OCI-LY1 (cell line): ENCODE measurements around the gene CD8A.

Experiments used
- H2AFZ ChIP-seq: fragments of 200-600 bp; sonication (generic), shearing (Covaris generic); 2 replicates; pipeline ENCODE4 v1.6.0; 2014; ENCODE audit warnings: antibody characterized with exemption, mild to moderate bottlenecking, low read length
- H3F3A ChIP-seq: fragments of 200-600 bp; sonication (generic), shearing (Covaris generic); 2 replicates; pipeline ENCODE4 v1.6.0; 2014; ENCODE audit warnings: mild to moderate bottlenecking, antibody characterized with exemption, low read length, moderate library complexity; ENCODE audit not compliant: insufficient read depth
- H3K27ac ChIP-seq: fragments of 200-600 bp; sonication (generic); 2 replicates; pipeline ENCODE4 v1.5.1; 2014; ENCODE audit warnings: low read length, mixed run types, mild to moderate bottlenecking, low read depth; ENCODE audit not compliant: poor library complexity, severe bottlenecking
- H3K27me3 ChIP-seq: fragments of 200-600 bp; sonication (generic); 2 replicates; pipeline ENCODE4 v1.6.0; 2014; ENCODE audit warnings: antibody characterized with exemption, mild to moderate bottlenecking, low read length, moderate library complexity; ENCODE audit not compliant: insufficient read depth
- H3K36me3 ChIP-seq: fragments of 200-600 bp; sonication (generic); 2 replicates; pipeline ENCODE4 v1.6.1; 2014; ENCODE audit warnings: mild to moderate bottlenecking, antibody characterized with exemption, low read length, moderate library complexity, mixed read lengths; ENCODE audit not compliant: insufficient read depth
- H3K4me1 ChIP-seq: fragments of 200-600 bp; sonication (generic); 2 replicates; pipeline ENCODE4 v1.5.1; 2014; ENCODE audit warnings: mild to moderate bottlenecking, low read length, moderate library complexity; ENCODE audit not compliant: insufficient read depth, severe bottlenecking
- H3K4me2 ChIP-seq: fragments of 200-600 bp; sonication (generic), shearing (Covaris generic); 2 replicates; pipeline ENCODE4 v1.6.1; 2014; ENCODE audit warnings: low read length
- H3K4me3 ChIP-seq: fragments of 200-600 bp; sonication (generic); 2 replicates; pipeline ENCODE4 v1.5.1; 2014; ENCODE audit warnings: low read length, low read depth, mild to moderate bottlenecking, mixed read lengths; ENCODE audit not compliant: poor library complexity, severe bottlenecking
- H3K79me2 ChIP-seq: fragments of 200-600 bp; shearing (Covaris generic); 2 replicates; pipeline ENCODE4 v1.6.1; 2016; ENCODE audit warnings: mixed run types, low read length, mixed read lengths; ENCODE audit not compliant: insufficient read depth
- H3K9ac ChIP-seq: fragments of 200-600 bp; sonication (generic), shearing (Covaris generic); 2 replicates; pipeline ENCODE4 v1.6.1; 2014; ENCODE audit warnings: mild to moderate bottlenecking, low read length, mixed read lengths
- H3K9me2 ChIP-seq: fragments of 200-600 bp; sonication (generic), shearing (Covaris generic); 2 replicates; pipeline ENCODE4 v1.6.1; 2014; ENCODE audit warnings: low read depth, mild to moderate bottlenecking, low read length, mixed read lengths
- H3K9me3 ChIP-seq: fragments of 200-600 bp; shearing (Covaris generic); 2 replicates; pipeline ENCODE4 v1.6.1; 2014; ENCODE audit warnings: low read length, mixed read lengths
- H4K20me1 ChIP-seq: fragments of 200-600 bp; sonication (generic), shearing (Covaris generic); 2 replicates; pipeline ENCODE4 v1.6.0; 2016; ENCODE audit warnings: mild to moderate bottlenecking, low read length; ENCODE audit not compliant: insufficient read depth
- EZH2 ChIP-seq: fragments of 200-600 bp; sonication (generic), shearing (Covaris generic); IDR thresholded peaks from 2 replicates; pipeline ENCODE4 v1.8.0; 2017; ENCODE audit warnings: borderline replicate concordance, mixed run types, mild to moderate bottlenecking, antibody characterized with exemption, low read length, moderate library complexity, mixed read lengths
- TF ChIP-seq, protein P1 (sequence below): fragments of 200-600 bp; sonication (generic), shearing (Covaris generic); IDR thresholded peaks from 2 replicates; pipeline ENCODE4 v1.5.1; 2017; ENCODE audit warnings: mild to moderate bottlenecking, antibody characterized with exemption, low read length, moderate library complexity, mixed read lengths

The CD8A gene

DNA sequence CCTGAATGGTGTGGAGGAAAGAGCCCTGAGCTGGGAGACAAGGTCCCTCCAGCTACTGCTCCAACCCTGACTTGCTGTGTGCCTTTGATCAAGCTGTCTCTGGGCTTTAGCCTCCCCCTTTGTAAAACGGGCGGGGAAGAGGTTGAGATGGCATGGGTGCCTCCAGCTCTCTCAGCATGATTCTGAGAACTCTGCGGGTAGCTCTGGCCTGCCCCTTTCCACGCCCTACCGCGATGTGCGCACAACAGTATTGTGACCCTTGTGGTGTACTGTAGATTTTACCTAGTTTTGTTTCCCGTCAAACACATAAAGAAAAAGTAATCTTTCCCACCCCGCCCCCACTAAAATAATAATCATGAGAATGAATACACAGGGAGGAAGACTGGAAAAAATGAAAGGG lies 5.3 kb downstream of the CD8A start:
- Histone ChIP-seq H3K36me3 (no peaks in the 10 kb centered on the region), H3K9ac (no peak overlapping the region), H4K20me1 (no peaks in the 10 kb centered on the region), H3K4me2 (no peak overlapping the region), H3K9me2 (no peaks in the 10 kb centered on the region), H3K4me3 (no peak overlapping the region), H2AFZ (no peak overlapping the region), H3K9me3 (no peaks in the 10 kb centered on the region), H3K27me3 (no peaks in the 10 kb centered on the region), H3F3A (no peaks in the 10 kb centered on the region), H3K79me2 (no peaks in the 10 kb centered on the region), H3K27ac (no peak overlapping the region), H3K4me1 (no peaks in the 10 kb centered on the region)
- TF ChIP-seq, protein P1, sequence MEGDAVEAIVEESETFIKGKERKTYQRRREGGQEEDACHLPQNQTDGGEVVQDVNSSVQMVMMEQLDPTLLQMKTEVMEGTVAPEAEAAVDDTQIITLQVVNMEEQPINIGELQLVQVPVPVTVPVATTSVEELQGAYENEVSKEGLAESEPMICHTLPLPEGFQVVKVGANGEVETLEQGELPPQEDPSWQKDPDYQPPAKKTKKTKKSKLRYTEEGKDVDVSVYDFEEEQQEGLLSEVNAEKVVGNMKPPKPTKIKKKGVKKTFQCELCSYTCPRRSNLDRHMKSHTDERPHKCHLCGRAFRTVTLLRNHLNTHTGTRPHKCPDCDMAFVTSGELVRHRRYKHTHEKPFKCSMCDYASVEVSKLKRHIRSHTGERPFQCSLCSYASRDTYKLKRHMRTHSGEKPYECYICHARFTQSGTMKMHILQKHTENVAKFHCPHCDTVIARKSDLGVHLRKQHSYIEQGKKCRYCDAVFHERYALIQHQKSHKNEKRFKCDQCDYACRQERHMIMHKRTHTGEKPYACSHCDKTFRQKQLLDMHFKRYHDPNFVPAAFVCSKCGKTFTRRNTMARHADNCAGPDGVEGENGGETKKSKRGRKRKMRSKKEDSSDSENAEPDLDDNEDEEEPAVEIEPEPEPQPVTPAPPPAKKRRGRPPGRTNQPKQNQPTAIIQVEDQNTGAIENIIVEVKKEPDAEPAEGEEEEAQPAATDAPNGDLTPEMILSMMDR: no peak
- no peak for TF ChIP-seq EZH2

DNA sequence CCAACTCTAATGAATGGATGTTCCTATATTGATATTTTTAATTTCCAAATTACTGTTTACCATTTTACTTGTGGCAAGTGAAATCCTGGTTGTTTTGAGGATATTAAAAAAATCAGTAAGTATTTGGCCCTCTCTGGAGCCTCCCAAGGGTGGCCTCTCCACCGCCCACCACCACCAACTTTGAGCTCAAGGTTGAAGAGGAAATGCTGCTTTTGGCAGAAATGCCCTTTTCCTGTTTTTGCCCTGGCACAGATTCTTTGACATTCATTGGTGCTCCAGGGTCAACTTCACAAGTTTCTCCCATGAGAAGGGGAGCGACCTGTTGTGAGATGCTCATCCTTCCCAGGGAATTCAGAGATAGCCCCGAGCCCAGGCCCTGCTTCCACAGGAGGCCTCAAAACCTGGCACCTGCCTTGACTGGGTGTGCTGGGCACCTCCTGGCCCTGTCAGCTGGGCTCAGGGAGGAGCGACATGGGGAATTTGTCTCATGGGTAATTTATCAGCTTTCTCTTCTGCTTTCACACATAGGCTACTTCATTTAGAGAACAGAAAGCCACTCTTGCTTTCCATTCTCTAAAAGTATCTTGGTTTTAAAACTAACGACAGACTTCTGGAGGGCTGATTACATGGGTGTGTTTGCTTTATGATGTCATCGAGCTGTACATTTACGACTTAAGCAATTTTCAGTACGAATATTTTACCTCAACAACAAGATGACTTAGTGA lies 6.9 kb downstream of the CD8A start:
- Histone ChIP-seq H3K27ac (no peak overlapping the region), H4K20me1 (no peaks in the 10 kb centered on the region), H3K9me3 (no peaks in the 10 kb centered on the region), H3K4me2 (no peak overlapping the region), H3K9ac (no peak overlapping the region), H3K36me3 (no peaks in the 10 kb centered on the region), H3K4me1 (no peaks in the 10 kb centered on the region), H3K4me3 (no peak overlapping the region), H3F3A (no peaks in the 10 kb centered on the region), H2AFZ (no peak overlapping the region), H3K27me3 (no peaks in the 10 kb centered on the region), H3K9me2 (no peaks in the 10 kb centered on the region), H3K79me2 (no peaks in the 10 kb centered on the region)
- no peak for TF ChIP-seq EZH2
- TF ChIP-seq, protein P1: no peak

DNA sequence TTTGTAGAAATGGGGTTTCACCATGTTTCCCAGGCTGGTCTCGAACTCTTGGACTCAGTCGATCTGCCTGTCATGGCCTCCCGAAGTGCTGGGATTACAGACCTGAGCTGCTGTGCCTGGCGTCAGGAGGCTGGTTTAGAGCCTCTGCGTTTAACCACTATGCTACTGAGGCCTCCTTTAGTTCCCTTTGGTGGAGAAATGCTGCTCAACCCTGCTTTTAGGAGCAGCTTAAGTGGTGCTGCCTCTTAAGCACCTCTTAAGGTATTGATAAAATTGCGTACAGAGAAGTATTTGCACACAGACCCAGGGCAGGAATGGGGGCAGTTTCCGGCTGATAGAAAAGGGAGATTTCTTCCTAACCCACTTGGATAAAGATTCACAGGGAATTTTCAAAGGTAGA lies 8.0 kb downstream of the CD8A start:
- H3K36me3 ChIP-seq: no peaks in the 10 kb centered on the region
- no peaks in the 10 kb centered on the region for H3F3A ChIP-seq
- TF ChIP-seq, protein P1: no peak
- no peak for TF ChIP-seq EZH2
- H3K79me2 ChIP-seq: no peaks in the 10 kb centered on the region
- H3K9me2 ChIP-seq: no peaks in the 10 kb centered on the region
- no peak overlapping the region for H3K27ac ChIP-seq
- no peak overlapping the region for H3K9ac ChIP-seq
- no peak overlapping the region for H3K4me3 ChIP-seq
- H3K27me3 ChIP-seq: no peaks in the 10 kb centered on the region
- no peak overlapping the region for H3K4me2 ChIP-seq
- no peaks in the 10 kb centered on the region for H3K9me3 ChIP-seq
- H4K20me1 ChIP-seq: no peaks in the 10 kb centered on the region
- no peak overlapping the region for H2AFZ ChIP-seq
- no peaks in the 10 kb centered on the region for H3K4me1 ChIP-seq
